Measurements from ENCODE around the gene C10orf62. TPM values are rescaled to one million over a fixed set of nuclear protein-coding genes. Genes with fewer than 3 reads are reported as not detected.

Gene C10orf62
- 0.12 TPM in 1 of 2 replicates, not detected in the other for total RNA-seq

GRCh38 chr10:97589479-97589878 is at the start of gene C10orf62:
Gene C10orf62, plus strand, starts transcription at chr10:97589721. Its CDS starts 177 bp downstream, at chr10:97589898.
- no peak for DNase-seq (ENCODE audit: low read depth)
- no peak for TF ChIP-seq CTCF (conservative IDR thresholded peaks at IDR 0.05; ENCODE audit: low read depth, low read length)

GRCh38 chr10:97540669-97541500 is 48.6 kb upstream of the C10orf62 start:
- DNase-seq (ENCODE audit: low read depth): no peak
- TF ChIP-seq CTCF (conservative IDR thresholded peaks at IDR 0.05; ENCODE audit: low read depth, low read length): peak; percentile 24
- H3K4me3 ChIP-seq (ENCODE audit: low read depth, low read length): no peak overlapping the region

More at GRCh38 chr10:97589479-97589878, at the start of gene C10orf62:
- H3K4me3 ChIP-seq (ENCODE audit: low read depth, low read length): no peak within 1 kb of the TSS

- no peak overlapping the region for H3K4me3 ChIP-seq (ENCODE audit: low read depth, low read length)
- DNase-seq (ENCODE audit: low read depth): no peak
- no peak for TF ChIP-seq CTCF (conservative IDR thresholded peaks at IDR 0.05; ENCODE audit: low read depth, low read length)
Measured at GRCh38 chr10:97542169-97543024, 47.1 kb upstream of the C10orf62 start.

- DNase-seq (ENCODE audit: low read depth): no peak
- no peak for TF ChIP-seq CTCF (conservative IDR thresholded peaks at IDR 0.05; ENCODE audit: low read depth, low read length)
Measured at GRCh38 chr10:97543025-97543546, 46.4 kb upstream of the C10orf62 start.

GRCh38 chr10:97546456-97547270 is 42.9 kb upstream of the C10orf62 start:
- DNase-seq (ENCODE audit: low read depth): no peak
- TF ChIP-seq CTCF (conservative IDR thresholded peaks at IDR 0.05; ENCODE audit: low read depth, low read length): no peak

More at GRCh38 chr10:97543025-97543546, 46.4 kb upstream of the C10orf62 start:
- H3K4me3 ChIP-seq (ENCODE audit: low read depth, low read length): no peak overlapping the region

GRCh38 chr10:97547271-97547600 is 42.3 kb upstream of the C10orf62 start:
- DNase-seq (ENCODE audit: low read depth): no peak
- no peak overlapping the region for H3K4me3 ChIP-seq (ENCODE audit: low read depth, low read length)
- TF ChIP-seq CTCF (conservative IDR thresholded peaks at IDR 0.05; ENCODE audit: low read depth, low read length): no peak

More at GRCh38 chr10:97546456-97547270, 42.9 kb upstream of the C10orf62 start:
- no peak overlapping the region for H3K4me3 ChIP-seq (ENCODE audit: low read depth, low read length)

Measured in epithelial cell of proximal tubule (primary cell).